Body of pancreas (tissue), 4 donors: Measurements from ENCODE around the gene MMP2. TPM values are rescaled to one million over a fixed set of nuclear protein-coding genes. Genes with fewer than 3 reads are reported as not detected.

Source experiments
- ATAC-seq: fragments of 150-250 bp; one replicate; pipeline ENCODE4 v1.9.1; 2016
- DNase-seq, 4 donors: peaks; one replicate each; pipeline ENCODE4 v3.0.0-alpha.2; 2019
- H3K27ac ChIP-seq, 4 donors: fragments of 200-600 bp; sonication (generic); 1 replicate in 3 of 4; 2 replicates in 1 of 4; pipeline versions ENCODE4 v1.5.1 to v1.6.1; 2016 to 2019; ENCODE audit warnings: mild to moderate bottlenecking in 1 of 4, mixed read lengths in 1 of 4, moderate library complexity in 1 of 4
- H3K27me3 ChIP-seq, 2 donors: fragments of 200-600 bp; sonication (generic); one replicate each; pipeline ENCODE4 v1.6.0; 2016; ENCODE audit warnings: mild to moderate bottlenecking in 1 of 2
- H3K36me3 ChIP-seq, 2 donors: fragments of 200-600 bp; sonication (generic); replicated peaks in 1 of 2; 2 replicates each; pipeline ENCODE4 v1.5.1; 2016; ENCODE audit warnings: low read depth in 2 of 2; ENCODE audit not compliant: insufficient read depth in 1 of 2
- H3K4me1 ChIP-seq: fragments of 200-600 bp; sonication (generic); one replicate; pipeline ENCODE4 v1.6.0; 2016
- H3K4me3 ChIP-seq, 2 donors: fragments of 200-600 bp; sonication (generic); 1 replicate in 1 of 2; 2 replicates in 1 of 2; pipeline ENCODE4 v1.5.1; 2016 to 2019
- H3K9me3 ChIP-seq, 3 donors: fragments of 200-600 bp; sonication (generic); 1 replicate in 2 of 3; 2 replicates in 1 of 3; pipeline ENCODE4 v1.5.1; 2016
- CTCF ChIP-seq, 7 experiments: fragments of 450-650 bp in 4 of 7; fragments of 200-600 bp in 3 of 7; sonication (generic) in 3 of 7; IDR thresholded peaks; one replicate each; pipeline ENCODE4 v1.5.1; 2016 to 2019; ENCODE audit warnings: antibody characterized with exemption in 7 of 7
- POLR2A ChIP-seq, 3 donors: fragments of 450-650 bp; IDR thresholded peaks; one replicate each; pipeline ENCODE4 v1.6.1; 2016; ENCODE audit warnings: antibody characterized with exemption in 3 of 3, mild to moderate bottlenecking in 2 of 3
- WGBS, 2 donors: methylation state at CpG; one replicate each; pipeline ENCODE4 v1.1.5; 2017; 5-methylcytosine and 5-hydroxymethylcytosine counted together
- intact Hi-C: fragments of 100-400 bp; cut with DNase I; formaldehyde crosslinking; loops from one replicate; pipeline ENCODE4 v1.15.1; 2023
- total RNA-seq, 2 donors: library from RNA; depleted of rRNA; stranded (reverse); fragments of >200 nt; gene quantifications; one replicate each; pipeline ENCODE4 v1.1.0, GENCODE V29; 2016

MMP2 gene
- total RNA-seq, 2 donors from 2014 or later = 58.7 to 76.0 TPM

DNA sequence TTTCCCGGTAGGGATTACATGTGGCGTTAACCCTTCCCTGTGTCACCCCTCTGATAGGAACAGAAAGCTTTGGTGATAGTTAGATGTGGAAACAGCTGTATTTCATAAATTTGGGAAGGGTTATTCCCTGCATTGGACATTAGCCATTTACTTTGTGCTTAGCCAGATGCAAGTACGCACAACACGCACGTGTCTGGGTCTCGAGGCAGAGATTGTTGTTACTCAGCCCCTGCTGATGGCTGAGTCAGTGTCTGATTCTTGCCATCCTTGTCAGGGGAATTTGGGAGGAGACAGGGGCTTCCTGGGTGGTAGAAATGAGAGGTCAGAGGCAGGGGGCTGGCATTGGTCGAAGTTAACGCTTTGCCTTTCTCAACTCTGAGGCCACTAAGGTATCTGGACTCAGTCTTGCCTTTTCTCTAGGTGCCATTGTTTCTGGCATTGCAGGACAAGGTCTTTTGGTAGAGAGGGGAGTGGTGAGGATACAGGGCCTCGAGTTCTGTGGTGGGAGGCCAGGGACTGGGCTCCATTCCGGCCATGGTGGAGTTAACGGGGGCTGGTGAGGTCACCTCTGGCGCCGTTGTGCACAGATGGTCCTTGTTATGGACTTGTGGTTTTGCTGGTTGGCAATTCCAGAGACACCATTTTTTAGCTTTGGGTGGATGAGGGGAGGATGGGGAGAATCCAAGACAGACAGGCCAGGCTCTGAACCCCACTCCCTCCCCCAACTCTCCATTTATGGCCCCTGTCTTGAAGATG lies 8.2 kb downstream of the MMP2 start:
- ATAC-seq = peak; percentile 38
- H3K27ac ChIP-seq = no peak overlapping the region
- no peaks in the 10 kb centered on the region for H3K27me3 ChIP-seq
- H3K4me1 ChIP-seq = no peaks in the 10 kb centered on the region
- TF ChIP-seq CTCF (IDR thresholded peaks at IDR 0.05) = no peak
- TF ChIP-seq POLR2A (IDR thresholded peaks at IDR 0.05) = no peak
- no peak overlapping the region for H3K4me3 ChIP-seq
- H3K9me3 ChIP-seq = no peaks in the 10 kb centered on the region
- DNase-seq = no peak
- WGBS, 2 donors = 75 to 77% methylated on average over 12 to 13 of the region's 13 CpGs
- H3K36me3 ChIP-seq = no peaks in the 10 kb centered on the region
- intact Hi-C loops = no loop called here

- no peaks in the 10 kb centered on the region for H3K4me1 ChIP-seq
- WGBS, 2 donors = 76 to 81% methylated on average over 12 of the region's 12 CpGs
- H3K27me3 ChIP-seq = no peaks in the 10 kb centered on the region
- intact Hi-C loops = no loop called here
- no peak overlapping the region for H3K27ac ChIP-seq
- DNase-seq = no peak
- ATAC-seq = no peak
- TF ChIP-seq CTCF (IDR thresholded peaks at IDR 0.05) = no peak
- H3K36me3 ChIP-seq = no peaks in the 10 kb centered on the region
- H3K4me3 ChIP-seq = no peak overlapping the region
- no peaks in the 10 kb centered on the region for H3K9me3 ChIP-seq
These were observed 9.3 kb downstream of the MMP2 start for GRCh38 chr16:55488306-55488705.

- H3K4me3 ChIP-seq = no peak overlapping the region
- no peaks in the 10 kb centered on the region for H3K36me3 ChIP-seq
- H3K9me3 ChIP-seq = no peaks in the 10 kb centered on the region
- 83% methylated on average over 14 of the region's 14 CpGs for WGBS, 2 donors
- intact Hi-C loops = no loop called here
- H3K4me1 ChIP-seq = no peaks in the 10 kb centered on the region
- DNase-seq (no peak), ATAC-seq (no peak)
- H3K27me3 ChIP-seq = no peaks in the 10 kb centered on the region
- H3K27ac ChIP-seq = no peak overlapping the region
- TF ChIP-seq POLR2A (IDR thresholded peaks at IDR 0.05) (no peak), CTCF (IDR thresholded peaks at IDR 0.05) (no peak)
These were observed 10.3 kb downstream of the MMP2 start for GRCh38 chr16:55489119-55489955.

DNA sequence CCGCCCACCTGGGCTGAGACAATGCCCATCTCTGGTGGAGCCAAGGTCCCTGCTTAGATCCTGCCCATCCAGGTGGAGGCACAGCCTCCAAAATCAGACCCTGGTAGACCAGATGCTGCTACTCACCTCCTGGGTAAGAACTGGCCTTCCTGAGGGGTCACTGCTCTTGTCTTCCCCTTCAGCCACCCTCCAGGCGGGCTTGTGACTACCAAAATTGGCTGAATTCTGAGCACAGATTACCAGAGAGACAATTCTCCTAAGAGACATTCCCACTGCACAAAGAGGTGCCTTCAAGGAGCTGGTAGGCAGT lies 10.9 kb downstream of the MMP2 start:
- H3K36me3 ChIP-seq = no peaks in the 10 kb centered on the region
- ATAC-seq = no peak
- intact Hi-C loops = no loop called here
- WGBS, 2 donors = 73 to 87% methylated on average over 2 of the region's 2 CpGs
- TF ChIP-seq POLR2A (IDR thresholded peaks at IDR 0.05) (no peak), CTCF (IDR thresholded peaks at IDR 0.05) (no peak)
- DNase-seq = no peak
- H3K4me1 ChIP-seq = no peaks in the 10 kb centered on the region
- H3K27me3 ChIP-seq = no peaks in the 10 kb centered on the region
- H3K4me3 ChIP-seq = no peak overlapping the region
- no peaks in the 10 kb centered on the region for H3K9me3 ChIP-seq
- no peak overlapping the region for H3K27ac ChIP-seq
